ENCODE measurements around the gene GAGE10.
"Not testable (repeated sequence)": the region's sequence is repeated elsewhere in the genome, so short reads cannot be mapped to it uniquely, and the experiment has no call there.

GAGE10 gene

DNA sequence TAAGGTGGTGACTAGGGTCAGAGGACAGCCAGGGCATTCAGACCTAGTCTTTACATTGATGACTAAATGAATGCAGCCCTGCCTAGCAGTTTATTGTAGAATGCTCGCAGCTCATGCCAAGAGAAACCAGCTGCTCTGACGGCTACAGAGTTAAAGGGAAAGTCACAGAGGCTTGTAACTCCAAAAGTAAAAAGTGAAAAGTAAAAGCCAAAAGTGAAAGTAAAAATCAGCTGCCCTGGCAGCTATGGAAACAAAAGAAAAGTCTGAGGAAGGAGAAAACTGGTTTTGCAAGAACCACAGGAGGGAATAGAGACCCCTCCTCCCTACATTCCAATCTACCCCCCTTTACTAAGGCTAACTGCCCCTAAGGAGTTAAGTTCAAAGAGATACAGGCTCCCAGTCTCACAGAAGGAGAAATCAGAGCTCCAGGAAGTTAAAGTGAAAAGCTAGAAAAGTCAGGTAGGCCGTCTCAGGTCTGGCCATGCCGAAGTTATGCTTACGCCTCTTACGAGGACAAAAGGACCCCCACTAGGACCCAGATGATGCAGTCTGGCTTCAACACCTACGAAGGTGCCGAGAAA, 6.0 kb downstream of the GAGE10 start:
- no peak overlapping the region for H3K27ac ChIP-seq
- no peak for TF ChIP-seq ZFX (IDR thresholded peaks at IDR 0.05)
- TF ChIP-seq, protein P1, sequence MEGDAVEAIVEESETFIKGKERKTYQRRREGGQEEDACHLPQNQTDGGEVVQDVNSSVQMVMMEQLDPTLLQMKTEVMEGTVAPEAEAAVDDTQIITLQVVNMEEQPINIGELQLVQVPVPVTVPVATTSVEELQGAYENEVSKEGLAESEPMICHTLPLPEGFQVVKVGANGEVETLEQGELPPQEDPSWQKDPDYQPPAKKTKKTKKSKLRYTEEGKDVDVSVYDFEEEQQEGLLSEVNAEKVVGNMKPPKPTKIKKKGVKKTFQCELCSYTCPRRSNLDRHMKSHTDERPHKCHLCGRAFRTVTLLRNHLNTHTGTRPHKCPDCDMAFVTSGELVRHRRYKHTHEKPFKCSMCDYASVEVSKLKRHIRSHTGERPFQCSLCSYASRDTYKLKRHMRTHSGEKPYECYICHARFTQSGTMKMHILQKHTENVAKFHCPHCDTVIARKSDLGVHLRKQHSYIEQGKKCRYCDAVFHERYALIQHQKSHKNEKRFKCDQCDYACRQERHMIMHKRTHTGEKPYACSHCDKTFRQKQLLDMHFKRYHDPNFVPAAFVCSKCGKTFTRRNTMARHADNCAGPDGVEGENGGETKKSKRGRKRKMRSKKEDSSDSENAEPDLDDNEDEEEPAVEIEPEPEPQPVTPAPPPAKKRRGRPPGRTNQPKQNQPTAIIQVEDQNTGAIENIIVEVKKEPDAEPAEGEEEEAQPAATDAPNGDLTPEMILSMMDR (conservative IDR thresholded peaks at IDR 0.05), result no peak

DNA sequence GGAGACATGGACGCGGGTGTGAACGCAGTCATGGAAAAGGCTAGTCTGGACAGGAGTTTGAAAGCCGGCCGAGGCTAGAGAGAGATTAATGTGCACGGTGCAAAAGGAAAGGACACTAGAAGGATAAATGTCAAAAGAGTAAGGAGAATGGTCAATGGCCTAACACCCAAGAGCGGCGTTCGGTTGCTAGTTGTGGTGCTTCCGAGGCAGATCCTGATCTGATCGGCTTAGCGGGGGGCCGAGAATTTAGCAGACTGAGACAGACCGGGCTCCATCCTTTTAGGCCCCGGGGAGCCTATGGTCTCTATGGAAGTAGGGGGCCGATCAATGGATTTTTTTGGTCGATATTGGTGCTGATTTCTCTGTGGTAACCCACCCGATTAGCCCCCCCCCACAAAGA, 6.9 kb downstream of the GAGE10 start:
- no peak for TF ChIP-seq ZFX (IDR thresholded peaks at IDR 0.05)
- TF ChIP-seq, protein P1 (conservative IDR thresholded peaks at IDR 0.05), result no peak
- H3K27ac ChIP-seq, result no peak overlapping the region

DNA sequence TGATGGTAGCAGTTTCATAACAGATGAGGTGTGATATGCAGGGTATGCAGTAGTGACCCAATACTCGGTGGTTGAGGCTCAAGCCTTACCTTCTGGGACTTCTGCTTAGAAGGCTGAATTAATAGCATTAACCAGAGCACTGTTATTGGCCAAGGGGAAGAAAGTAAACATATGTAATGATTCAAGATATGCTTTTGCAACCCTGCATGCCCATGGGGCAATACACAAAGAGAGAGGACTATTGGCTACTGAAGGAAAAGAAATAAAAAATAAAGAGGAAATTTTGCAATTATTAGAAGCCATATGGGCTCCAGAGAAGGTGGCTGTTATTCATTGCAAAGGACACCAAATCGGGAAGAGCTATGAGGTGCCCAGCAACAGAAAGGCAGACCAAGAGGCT, 8.7 kb downstream of the GAGE10 start:
- no peak overlapping the region for H3K27ac ChIP-seq
- TF ChIP-seq, protein P1 (conservative IDR thresholded peaks at IDR 0.05), result no peak
- no peak for TF ChIP-seq ZFX (IDR thresholded peaks at IDR 0.05)

DNA sequence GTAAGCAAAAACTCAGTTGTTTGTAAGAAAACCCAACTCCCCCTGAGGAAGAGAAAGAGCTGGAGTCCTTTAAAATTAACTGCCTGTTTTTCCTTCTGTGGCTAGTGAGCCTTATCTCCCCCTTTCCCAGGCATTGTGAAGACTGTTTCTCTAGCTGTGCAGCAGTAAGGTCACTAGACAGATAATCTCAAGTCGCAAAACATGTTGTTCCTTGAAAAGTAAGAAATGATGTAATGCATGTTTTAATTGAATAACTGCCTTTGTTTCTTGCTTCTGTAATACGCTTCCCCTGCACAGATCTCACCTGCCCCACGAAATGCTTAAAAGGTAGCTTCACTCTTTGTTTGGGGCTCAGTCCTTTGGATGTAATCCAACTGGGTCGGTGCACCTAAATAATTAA, 12.6 kb downstream of the GAGE10 start:
- no peak overlapping the region for H3K27ac ChIP-seq
- TF ChIP-seq ZFX (IDR thresholded peaks at IDR 0.05), result no peak
- TF ChIP-seq, protein P1 (conservative IDR thresholded peaks at IDR 0.05), result no peak

DNA sequence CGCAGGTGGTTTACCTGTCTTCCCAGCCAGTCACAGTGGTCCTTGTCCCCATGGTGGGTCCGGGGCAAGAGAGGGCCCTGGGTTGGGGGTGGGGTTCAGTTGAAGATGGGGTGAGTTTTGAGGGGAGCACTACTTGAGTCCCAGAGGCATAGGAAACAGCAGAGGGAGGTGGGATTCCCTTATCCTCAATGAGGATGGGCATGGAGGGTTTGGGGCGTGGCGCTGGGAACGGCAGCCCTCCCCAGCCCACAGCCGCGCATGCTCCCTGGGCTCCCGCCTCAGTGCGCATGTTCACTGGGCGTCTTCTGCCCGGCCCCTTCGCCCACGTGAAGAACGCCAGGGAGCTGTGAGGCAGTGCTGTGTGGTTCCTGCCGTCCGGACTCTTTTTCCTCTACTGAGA, 18.3 kb downstream of the GAGE10 start, which contains the start of gene GAGE12J:
Gene GAGE12J, plus strand, starts transcription at position 301 of the 400 bp plus-strand sequence. CDS start 1,157 bp downstream, outside the sequence.
- not testable (repeated sequence) for H3K27ac ChIP-seq

DNA sequence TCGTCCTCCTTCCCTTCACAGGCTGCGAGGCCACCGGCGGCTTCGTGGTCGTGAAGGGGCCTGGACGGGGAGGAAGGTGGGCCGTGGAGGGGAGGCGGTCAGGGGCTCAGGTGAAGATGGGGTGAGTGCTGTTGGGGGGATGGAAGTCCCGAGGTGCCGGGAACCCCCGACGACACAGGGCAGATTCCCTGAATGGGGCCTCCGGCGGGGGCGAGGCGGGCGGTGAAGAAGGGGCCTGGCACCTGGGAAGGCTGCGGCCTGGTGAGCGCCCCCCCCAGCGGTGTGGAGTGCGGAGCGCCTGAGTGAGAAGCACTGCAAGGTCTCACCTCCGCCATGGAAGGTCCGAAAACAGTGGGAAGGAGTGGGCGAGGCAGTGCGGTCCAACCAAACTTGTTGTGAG, 18.8 kb downstream of the GAGE10 start:
- not testable (repeated sequence) for H3K27ac ChIP-seq

DNA sequence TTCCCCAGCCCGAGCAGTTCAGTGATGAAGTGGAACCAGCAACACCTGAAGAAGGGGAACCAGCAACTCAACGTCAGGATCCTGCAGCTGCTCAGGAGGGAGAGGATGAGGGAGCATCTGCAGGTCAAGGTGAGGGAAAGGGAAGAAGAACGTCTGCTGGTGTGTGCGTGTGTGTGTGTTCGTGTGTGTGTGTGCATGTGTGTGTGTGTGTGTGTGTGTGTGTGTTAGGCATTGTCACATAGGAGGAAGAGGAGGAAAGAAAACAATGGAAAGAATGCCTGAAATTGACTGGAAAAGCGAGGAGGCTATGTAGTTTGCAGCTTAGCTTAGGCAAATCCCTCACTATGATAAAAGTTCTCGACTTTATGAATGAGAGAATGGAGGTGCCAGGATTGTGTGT, 20.3 kb downstream of the GAGE10 start:
- H3K27ac ChIP-seq, result not testable (repeated sequence)

DNA sequence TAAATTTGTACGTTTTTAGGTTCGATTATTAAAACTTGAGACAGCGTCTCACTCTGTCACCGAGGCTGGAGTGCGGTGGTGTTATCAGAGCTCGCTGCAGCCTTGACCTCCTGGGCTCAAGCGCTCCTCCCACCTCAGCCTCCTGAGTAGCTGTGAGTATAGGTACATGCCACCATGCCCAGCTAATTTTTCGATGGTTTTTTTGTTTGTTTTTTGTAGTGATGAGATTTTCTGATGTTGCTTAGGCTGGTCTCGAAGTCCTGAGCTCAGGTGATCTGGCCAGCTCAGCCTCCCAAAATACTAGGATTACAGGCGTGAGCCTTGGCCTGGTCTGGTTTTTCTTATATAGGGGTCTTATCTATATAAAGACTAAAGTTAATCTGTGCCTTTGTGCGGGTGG, 27.0 kb downstream of the GAGE10 start:
- not testable (repeated sequence) for H3K27ac ChIP-seq

DNA sequence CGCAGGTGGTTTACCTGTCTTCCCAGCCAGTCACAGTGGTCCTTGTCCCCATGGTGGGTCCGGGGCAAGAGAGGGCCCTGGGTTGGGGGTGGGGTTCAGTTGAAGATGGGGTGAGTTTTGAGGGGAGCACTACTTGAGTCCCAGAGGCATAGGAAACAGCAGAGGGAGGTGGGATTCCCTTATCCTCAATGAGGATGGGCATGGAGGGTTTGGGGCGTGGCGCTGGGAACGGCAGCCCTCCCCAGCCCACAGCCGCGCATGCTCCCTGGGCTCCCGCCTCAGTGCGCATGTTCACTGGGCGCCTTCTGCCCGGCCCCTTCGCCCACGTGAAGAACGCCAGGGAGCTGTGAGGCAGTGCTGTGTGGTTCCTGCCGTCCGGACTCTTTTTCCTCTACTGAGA, 27.8 kb downstream of the GAGE10 start, which contains the start of gene GAGE13:
Gene GAGE13, plus strand, starts transcription at position 301 of the 400 bp plus-strand sequence. CDS start 1,156 bp downstream, outside the sequence.
- not testable (repeated sequence) for H3K27ac ChIP-seq

DNA sequence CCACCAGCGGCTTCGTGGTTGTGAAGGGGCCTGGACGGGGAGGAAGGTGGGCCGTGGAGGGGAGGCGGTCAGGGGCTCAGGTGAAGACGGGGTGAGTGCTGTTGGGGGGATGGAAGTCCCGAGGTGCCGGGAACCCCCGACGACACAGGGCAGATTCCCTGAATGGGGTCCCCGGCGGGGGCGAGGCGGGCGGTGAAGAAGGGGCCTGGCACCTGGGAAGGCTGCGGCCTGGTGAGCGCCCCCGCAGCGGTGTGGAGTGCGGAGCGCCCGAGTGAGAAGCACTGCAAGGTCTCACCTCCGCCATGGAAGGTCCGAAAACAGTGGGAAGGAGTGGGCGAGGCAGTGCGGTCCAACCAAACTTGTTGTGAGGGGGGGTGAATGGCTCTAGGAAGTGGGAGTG, 28.4 kb downstream of the GAGE10 start:
- not testable (repeated sequence) for H3K27ac ChIP-seq

DNA sequence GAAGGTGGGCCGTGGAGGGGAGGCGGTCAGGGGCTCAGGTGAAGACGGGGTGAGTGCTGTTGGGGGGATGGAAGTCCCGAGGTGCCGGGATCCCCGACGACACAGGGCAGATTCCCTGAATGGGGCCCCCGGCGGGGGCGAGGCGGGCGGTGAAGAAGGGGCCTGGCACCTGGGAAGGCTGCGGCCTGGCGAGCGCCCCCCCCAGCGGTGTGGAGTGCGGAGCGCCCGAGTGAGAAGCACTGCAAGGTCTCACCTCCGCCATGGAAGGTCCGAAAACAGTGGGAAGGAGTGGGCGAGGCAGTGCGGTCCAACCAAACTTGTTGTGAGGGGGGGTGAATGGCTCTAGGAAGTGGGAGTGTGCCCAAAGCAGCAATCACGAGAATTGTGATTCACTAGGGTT, 38.0 kb downstream of the GAGE10 start:
- H3K27ac ChIP-seq, result not testable (repeated sequence)

DNA sequence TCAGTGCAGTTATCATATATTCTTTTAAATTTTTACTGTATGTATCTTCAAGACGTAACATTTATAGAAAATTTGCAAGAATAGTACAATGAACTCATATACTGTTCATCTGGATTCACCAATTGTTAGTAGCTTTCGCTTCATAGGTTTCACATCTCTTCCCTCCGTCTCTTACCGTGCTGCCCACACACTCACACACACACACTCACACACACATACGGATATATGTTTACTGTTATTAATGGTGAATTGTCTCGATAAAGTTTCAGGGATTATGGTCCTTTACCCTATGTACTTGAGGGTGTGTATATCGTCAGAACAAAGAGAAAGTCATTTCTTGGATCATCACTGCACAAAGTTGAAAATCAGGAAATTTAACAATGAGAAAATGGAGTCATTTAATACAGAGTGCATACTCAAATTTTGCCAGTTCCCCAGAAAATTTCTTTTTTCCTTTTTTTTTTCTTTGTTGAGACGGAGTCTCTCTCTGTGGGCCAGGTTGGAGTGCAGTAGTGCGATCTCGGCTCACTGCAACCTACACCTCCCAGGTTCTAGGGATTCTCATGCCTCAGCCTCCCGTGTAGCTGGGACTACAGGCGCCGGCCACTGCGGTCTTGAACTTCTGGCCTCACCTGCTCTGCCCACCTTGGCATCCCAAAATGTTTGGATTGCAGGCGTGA, 41.2 kb downstream of the GAGE10 start:
- H3K27ac ChIP-seq, result not testable (repeated sequence)

DNA sequence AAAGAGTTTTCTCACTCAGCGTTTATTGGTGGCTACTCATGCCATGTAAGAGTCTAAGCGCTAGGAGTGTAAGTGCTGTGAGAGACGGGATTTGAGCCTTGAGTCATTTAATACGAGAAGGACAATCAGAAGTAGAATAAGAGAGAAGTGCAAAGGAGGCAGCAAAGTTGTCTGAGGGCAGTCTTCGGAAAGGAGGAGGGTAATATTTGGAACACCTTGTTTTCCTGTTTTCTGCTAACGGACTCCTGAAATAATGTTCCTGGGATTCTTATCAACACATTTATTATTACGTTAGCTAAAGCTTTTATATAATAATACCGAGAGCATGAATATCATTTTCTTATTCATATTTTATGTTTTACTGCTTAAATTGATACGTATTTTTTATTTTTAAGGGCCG, 42.0 kb downstream of the GAGE10 start:
- not testable (repeated sequence) for H3K27ac ChIP-seq

DNA sequence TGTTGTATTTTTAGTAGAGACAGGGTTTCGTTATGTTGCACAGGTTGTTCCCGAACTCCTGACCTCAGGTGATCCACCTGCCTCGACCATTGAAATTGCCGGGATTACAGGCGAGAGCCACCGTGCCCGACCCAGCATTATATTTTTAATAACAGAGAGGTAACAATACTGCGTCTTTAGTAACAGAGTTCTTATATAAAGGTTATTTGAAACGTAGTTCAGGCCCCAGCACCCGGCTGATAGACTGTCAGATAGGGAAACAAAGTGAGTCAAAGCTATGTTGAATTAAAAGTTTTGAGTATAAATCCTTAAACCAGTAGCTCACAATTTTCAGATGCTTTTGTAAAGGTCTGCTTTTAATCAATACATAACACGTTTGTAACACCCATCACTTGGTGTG, 42.7 kb downstream of the GAGE10 start:
- H3K27ac ChIP-seq, result not testable (repeated sequence)

Measured in C4-2B (cell line).